22Rv1 (cell line): ENCODE measurements around the gene EPHA3.

Experiments
- ZFX ChIP-seq: fragments of 450-650 bp; IDR thresholded peaks from 2 replicates; pipeline ENCODE4 v1.6.1; 2017; ENCODE audit warnings: antibody characterized with exemption, borderline replicate concordance
- TF ChIP-seq, protein P1 (sequence below): fragments of 450-650 bp; IDR thresholded peaks from 2 replicates; pipeline ENCODE4 v1.5.1; 2017; ENCODE audit warnings: mild to moderate bottlenecking

DNA sequence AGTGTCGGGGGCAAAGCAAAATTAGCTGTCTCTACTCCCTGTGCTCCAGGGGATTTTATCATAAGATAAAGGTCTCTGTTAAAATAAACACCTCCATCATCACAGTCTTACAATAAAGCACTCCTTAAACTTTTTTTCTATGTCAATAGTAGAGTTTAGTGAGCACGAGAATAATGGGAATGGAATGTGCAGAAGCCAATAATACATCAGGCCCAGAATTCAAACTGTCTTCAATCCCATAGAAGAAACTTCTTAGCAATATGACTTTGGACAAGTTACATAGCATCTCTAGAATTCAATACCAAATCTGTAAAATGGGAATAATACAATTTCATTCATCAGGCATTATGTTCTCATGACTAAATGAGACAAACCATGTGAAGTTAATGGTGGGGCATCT lies 49.0 kb upstream of the EPHA3 start:
- TF ChIP-seq, protein P1, sequence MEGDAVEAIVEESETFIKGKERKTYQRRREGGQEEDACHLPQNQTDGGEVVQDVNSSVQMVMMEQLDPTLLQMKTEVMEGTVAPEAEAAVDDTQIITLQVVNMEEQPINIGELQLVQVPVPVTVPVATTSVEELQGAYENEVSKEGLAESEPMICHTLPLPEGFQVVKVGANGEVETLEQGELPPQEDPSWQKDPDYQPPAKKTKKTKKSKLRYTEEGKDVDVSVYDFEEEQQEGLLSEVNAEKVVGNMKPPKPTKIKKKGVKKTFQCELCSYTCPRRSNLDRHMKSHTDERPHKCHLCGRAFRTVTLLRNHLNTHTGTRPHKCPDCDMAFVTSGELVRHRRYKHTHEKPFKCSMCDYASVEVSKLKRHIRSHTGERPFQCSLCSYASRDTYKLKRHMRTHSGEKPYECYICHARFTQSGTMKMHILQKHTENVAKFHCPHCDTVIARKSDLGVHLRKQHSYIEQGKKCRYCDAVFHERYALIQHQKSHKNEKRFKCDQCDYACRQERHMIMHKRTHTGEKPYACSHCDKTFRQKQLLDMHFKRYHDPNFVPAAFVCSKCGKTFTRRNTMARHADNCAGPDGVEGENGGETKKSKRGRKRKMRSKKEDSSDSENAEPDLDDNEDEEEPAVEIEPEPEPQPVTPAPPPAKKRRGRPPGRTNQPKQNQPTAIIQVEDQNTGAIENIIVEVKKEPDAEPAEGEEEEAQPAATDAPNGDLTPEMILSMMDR, result no peak
- no peak for TF ChIP-seq ZFX
